IMR-90 (cell line): ENCODE data around the gene ASAH2. TPM values are rescaled to one million over a fixed set of nuclear protein-coding genes. Genes with fewer than 3 reads are reported as not detected.

Experiments used
- ATAC-seq: fragments of 200-7000 bp; cut with Tn5 transposase; 2 replicates; pipeline ENCODE4 v1.9.1; 2020; ENCODE audit warnings: low read depth, mild to moderate bottlenecking, moderate library complexity
- BruUV-seq: library from RNA; stranded (reverse); fragments of 400-500 nt; replicated peaks from 2 replicates; lab custom pipeline; 2021; lab: Mats Ljungman, UMichigan
- CTCF ChIA-PET: fragments of 300-600 bp; formaldehyde crosslinking; extraction: SDS; loops from one replicate; lab custom pipeline; 2021; ENCODE audit warnings: antibody characterized with exemption; lab: Yijun Ruan, JAX
- POLR2A ChIA-PET: fragments of 300-600 bp; sonication (Branson Sonifier 250); formaldehyde crosslinking; loops from one replicate; lab custom pipeline; 2022; ENCODE audit warnings: antibody characterized with exemption; ENCODE audit not compliant: unreplicated experiment; lab: Charles Lee
- DNase-seq: peaks from one replicate; pipeline ENCODE4 v3.0.0; 2013
- H2AFZ ChIP-seq: replicated peaks from 2 replicates; pipeline ENCODE3; 2013; ENCODE audit warnings: low read length, mild to moderate bottlenecking; ENCODE audit not compliant: poor library complexity
- H2AK5ac ChIP-seq: 2 replicates; pipeline ENCODE4 v1.6.1; 2013; ENCODE audit warnings: low read depth, low read length, inconsistent platforms
- H2AK9ac ChIP-seq: replicated peaks from 2 replicates; pipeline ENCODE3; 2013; ENCODE audit warnings: mild to moderate bottlenecking, low read depth, low read length, moderate library complexity; ENCODE audit not compliant: poor library complexity
- H2BK120ac ChIP-seq: 2 replicates; pipeline ENCODE4 v1.6.1; 2013; ENCODE audit warnings: low read depth, low read length, inconsistent platforms
- H2BK15ac ChIP-seq: 3 replicates; pipeline ENCODE4 v1.6.1; 2013; ENCODE audit warnings: low read depth, low read length, inconsistent platforms
- H2BK20ac ChIP-seq: 2 replicates; pipeline ENCODE4 v1.6.1; 2013; ENCODE audit warnings: low read depth, mild to moderate bottlenecking, inconsistent platforms, low read length, moderate library complexity
- H2BK5ac ChIP-seq: 2 replicates; pipeline ENCODE4 v1.6.1; 2013; ENCODE audit warnings: mild to moderate bottlenecking, low read depth, low read length, inconsistent platforms; ENCODE audit not compliant: poor library complexity, severe bottlenecking
- H3K14ac ChIP-seq: replicated peaks from 2 replicates; pipeline ENCODE4 v1.6.1; 2013; ENCODE audit warnings: low read depth, low read length, inconsistent platforms
- H3K18ac ChIP-seq: 2 replicates; pipeline ENCODE4 v1.6.1; 2013; ENCODE audit warnings: low read depth, low read length, control low read depth
- H3K23ac ChIP-seq: 2 replicates; pipeline ENCODE4 v1.6.1; 2013; ENCODE audit warnings: low read depth, low read length, inconsistent platforms
- H3K27ac ChIP-seq: 2 replicates; pipeline ENCODE4 v1.5.1; 2013; ENCODE audit warnings: mild to moderate bottlenecking, control low read depth, low read length; ENCODE audit not compliant: insufficient read depth
- H3K27me3 ChIP-seq: 2 replicates; pipeline ENCODE4 v1.6.1; 2013; ENCODE audit warnings: low read length; ENCODE audit not compliant: control insufficient read depth, insufficient read depth
- H3K36me3 ChIP-seq: 2 replicates; pipeline ENCODE4 v1.6.1; 2013; ENCODE audit warnings: low read length, mixed read lengths; ENCODE audit not compliant: control insufficient read depth, insufficient read depth
- H3K4ac ChIP-seq: 2 replicates; pipeline ENCODE4 v1.6.1; 2013; ENCODE audit warnings: low read depth, low read length, inconsistent platforms
- H3K4me1 ChIP-seq: 2 replicates; pipeline ENCODE4 v1.6.1; 2013; ENCODE audit warnings: low read length, mixed read lengths; ENCODE audit not compliant: control insufficient read depth, insufficient read depth
- H3K4me2 ChIP-seq: 2 replicates; pipeline ENCODE4 v1.6.1; 2013; ENCODE audit warnings: low read depth, mild to moderate bottlenecking, control low read depth, low read length, moderate library complexity
- H3K4me3 ChIP-seq: 2 replicates; pipeline ENCODE4 v1.5.1; 2013; ENCODE audit warnings: low read depth, mild to moderate bottlenecking, control low read depth, low read length, moderate library complexity; ENCODE audit not compliant: insufficient read depth
- H3K56ac ChIP-seq: 2 replicates; pipeline ENCODE4 v1.6.1; 2013; ENCODE audit warnings: low read length, inconsistent platforms; ENCODE audit not compliant: insufficient read depth; ENCODE audit errors: extremely low read depth
- H3K79me1 ChIP-seq, 2 experiments: 2 replicates each; pipeline ENCODE4 v1.6.1; 2013; ENCODE audit warnings: low read length in 2 of 2, inconsistent platforms in 1 of 2, low read depth in 1 of 2
- H3K9ac ChIP-seq: 2 replicates; pipeline ENCODE4 v1.6.1; 2013; ENCODE audit warnings: low read depth, low read length, control low read depth
- H3K9me1 ChIP-seq: 2 replicates; pipeline ENCODE4 v1.6.1; 2013; ENCODE audit warnings: low read length, inconsistent platforms; ENCODE audit not compliant: insufficient read depth
- H3K9me3 ChIP-seq: 2 replicates; pipeline ENCODE4 v1.6.1; 2013; ENCODE audit warnings: low read length; ENCODE audit not compliant: control insufficient read depth, insufficient read depth
- H4K20me1 ChIP-seq: 2 replicates; pipeline ENCODE4 v1.6.1; 2013; ENCODE audit warnings: low read length, inconsistent platforms; ENCODE audit not compliant: insufficient read depth
- H4K5ac ChIP-seq: 2 replicates; pipeline ENCODE4 v1.6.1; 2013; ENCODE audit warnings: mild to moderate bottlenecking, low read depth, low read length, control low read depth
- H4K8ac ChIP-seq, 2 experiments: 2 replicates each; pipeline ENCODE4 v1.6.1; 2013; ENCODE audit warnings: low read depth in 2 of 2, low read length in 2 of 2, control low read depth in 1 of 2, inconsistent platforms in 1 of 2
- H4K91ac ChIP-seq: 2 replicates; pipeline ENCODE4 v1.6.1; 2013; ENCODE audit warnings: low read depth, low read length, inconsistent platforms; ENCODE audit not compliant: insufficient read depth
- BHLHE40 ChIP-seq: fragments of 150-350 bp; IDR thresholded peaks from 2 replicates; pipeline ENCODE4 v1.6.1; 2016; ENCODE audit warnings: mild to moderate bottlenecking, low read depth, low read length
- CEBPB ChIP-seq: IDR thresholded peaks from 2 replicates; pipeline ENCODE4 v1.6.1; 2012; ENCODE audit warnings: low read depth, low read length, improper control_type of control experiment
- CHD1 ChIP-seq: IDR thresholded peaks from 2 replicates; pipeline ENCODE4 v1.6.1; 2012; ENCODE audit warnings: low read depth, low read length, improper control_type of control experiment
- FOS ChIP-seq: fragments of 150-350 bp; IDR thresholded peaks from 2 replicates; pipeline ENCODE4 v1.6.1; 2016; ENCODE audit warnings: low read depth, low read length
- MAFK ChIP-seq: IDR thresholded peaks from 2 replicates; pipeline ENCODE4 v1.6.1; 2012; ENCODE audit warnings: low read depth, low read length, improper control_type of control experiment
- MAZ ChIP-seq: IDR thresholded peaks from 2 replicates; pipeline ENCODE4 v1.6.1; 2012; ENCODE audit warnings: low read depth, mild to moderate bottlenecking, low read length, improper control_type of control experiment, moderate library complexity, borderline replicate concordance
- MXI1 ChIP-seq: IDR thresholded peaks from 2 replicates; pipeline ENCODE4 v1.6.1; 2012; ENCODE audit warnings: low read depth, mild to moderate bottlenecking, low read length, moderate library complexity, borderline replicate concordance
- NFE2L2 ChIP-seq: fragments of 150-350 bp; IDR thresholded peaks from 2 replicates; pipeline ENCODE4 v1.6.1; 2016; ENCODE audit warnings: low read depth, mild to moderate bottlenecking, low read length
- POLR2A ChIP-seq: IDR thresholded peaks from 2 replicates; pipeline ENCODE4 v1.6.1; 2012; ENCODE audit warnings: mild to moderate bottlenecking, low read depth, low read length
- RAD21 ChIP-seq: IDR thresholded peaks from 2 replicates; pipeline ENCODE4 v1.6.1; 2012; ENCODE audit warnings: low read length, improper control_type of control experiment
- RCOR1 ChIP-seq: IDR thresholded peaks from 2 replicates; pipeline ENCODE4 v1.6.1; 2012; ENCODE audit warnings: mild to moderate bottlenecking, low read length, improper control_type of control experiment; ENCODE audit not compliant: insufficient replicate concordance
- RFX5 ChIP-seq: IDR thresholded peaks from 2 replicates; pipeline ENCODE4 v1.8.0; 2012; ENCODE audit warnings: low read depth, mild to moderate bottlenecking, low read length, moderate library complexity
- SMC3 ChIP-seq: fragments of 150-350 bp; IDR thresholded peaks from 2 replicates; pipeline ENCODE4 v1.6.1; 2016; ENCODE audit warnings: low read depth, mild to moderate bottlenecking, antibody characterized with exemption, low read length, moderate library complexity
- WGBS, 2 experiments: methylation state at CpG; one replicate each; pipeline versions ENCODE4 v1.1.5 to v1.1.7; 2013; ENCODE audit warnings: missing lambda C conversion rate in 2 of 2; ENCODE audit not compliant: insufficient read length in 1 of 2; ENCODE audit errors: extremely low coverage in 2 of 2; 5-methylcytosine and 5-hydroxymethylcytosine counted together
- dilution Hi-C: fragments of 300-500 bp; cut with HindIII; formaldehyde crosslinking; loops from one replicate; pipeline ENCODE4 v1.14.3; 2018; ENCODE audit warnings: low sequenced_read_pairs; ENCODE audit not compliant: unreplicated experiment
- in situ Hi-C: fragments of 300-500 bp; cut with MboI; formaldehyde crosslinking; loops from 3 replicates; pipeline ENCODE4 v1.14.3; 2019; ENCODE audit warnings: low sequenced_read_pairs, inconsistent platforms, mixed read lengths
- intact Hi-C: fragments of 100-400 bp; cut with micrococcal nuclease; formaldehyde crosslinking; loops from 2 replicates; pipeline ENCODE4 v1.10.0; 2022
- polyA plus RNA-seq, 3 experiments: library from polyadenylated mRNA; depleted of rRNA; stranded (reverse); fragments of >200 nt; gene quantifications; 2 replicates each; pipeline ENCODE4 v1.2.3, GENCODE V29; 2012; ENCODE audit warnings: low replicate concordance in 1 of 3
- total RNA-seq: library from RNA; depleted of rRNA; stranded (reverse); fragments of >200 nt; gene quantifications from 2 replicates; pipeline ENCODE4 v1.2.3, GENCODE V29; 2012
- TF ChIP-seq, protein P1 (sequence below): fragments of 150-350 bp; IDR thresholded peaks from 2 replicates; pipeline ENCODE4 v1.6.1; 2017; ENCODE audit warnings: mild to moderate bottlenecking, antibody characterized with exemption, low read length, low read depth
- TF ChIP-seq, protein P2 (sequence below): fragments of 150-350 bp; IDR thresholded peaks from 2 replicates; pipeline ENCODE4 v1.6.1; 2016; ENCODE audit warnings: low read depth, mild to moderate bottlenecking, low read length, moderate library complexity, borderline replicate concordance
- TF ChIP-seq, protein P3 (sequence below): conservative IDR thresholded peaks from 2 replicates; pipeline ENCODE4 v1.5.1; 2012; ENCODE audit warnings: mild to moderate bottlenecking, low read depth, low read length, improper control_type of control experiment

Gene ASAH2
- total and polyA plus RNA-seq, 2 of the 4 experiments (the other 2 are of a cell fraction), result 0.18 to 0.31 TPM

DNA sequence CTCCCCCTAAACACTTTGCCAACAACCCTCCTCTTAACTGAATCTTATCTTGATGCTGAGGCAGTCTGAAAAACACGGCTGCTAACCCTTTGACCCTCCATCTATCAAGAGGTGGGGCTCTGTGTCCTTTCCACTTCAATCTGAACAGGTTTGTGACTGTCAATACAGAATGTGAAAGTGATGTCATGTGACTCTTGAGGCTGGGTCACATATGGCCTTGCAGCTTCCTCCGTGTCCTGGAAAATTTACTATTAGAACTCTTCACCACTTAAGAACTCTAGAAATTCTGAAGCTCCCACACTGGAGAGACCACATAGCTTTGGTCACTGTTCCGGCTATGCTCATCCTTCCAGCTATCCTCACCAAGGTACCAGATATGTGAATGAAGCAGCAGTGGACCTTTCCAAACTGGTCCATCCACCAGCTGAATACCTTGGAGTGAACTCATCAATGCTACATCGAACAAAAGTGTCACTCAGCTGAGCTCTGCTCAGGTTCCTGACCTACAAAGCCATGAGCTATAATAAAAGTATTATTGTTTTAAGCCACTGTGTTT is 30.7 kb upstream of the ASAH2 start:
- no peak overlapping the region for H3K4me2 ChIP-seq
- no peak overlapping the region for H3K56ac ChIP-seq
- H2BK20ac ChIP-seq, result no peak overlapping the region
- H2AK5ac ChIP-seq, result no peak overlapping the region
- H2BK120ac ChIP-seq, result no peak overlapping the region
- no TSS peak for BruUV-seq
- TF ChIP-seq NFE2L2 (no peak), MAFK (no peak), SMC3 (no peak), CEBPB (no peak), RCOR1 (no peak), FOS (no peak), CHD1 (no peak), BHLHE40 (no peak), RAD21 (no peak), MAZ (no peak), MXI1 (no peak), POLR2A (no peak), RFX5 (no peak)
- TF ChIP-seq, protein P1, sequence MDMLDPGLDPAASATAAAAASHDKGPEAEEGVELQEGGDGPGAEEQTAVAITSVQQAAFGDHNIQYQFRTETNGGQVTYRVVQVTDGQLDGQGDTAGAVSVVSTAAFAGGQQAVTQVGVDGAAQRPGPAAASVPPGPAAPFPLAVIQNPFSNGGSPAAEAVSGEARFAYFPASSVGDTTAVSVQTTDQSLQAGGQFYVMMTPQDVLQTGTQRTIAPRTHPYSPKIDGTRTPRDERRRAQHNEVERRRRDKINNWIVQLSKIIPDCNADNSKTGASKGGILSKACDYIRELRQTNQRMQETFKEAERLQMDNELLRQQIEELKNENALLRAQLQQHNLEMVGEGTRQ, result no peak
- TF ChIP-seq, protein P2, sequence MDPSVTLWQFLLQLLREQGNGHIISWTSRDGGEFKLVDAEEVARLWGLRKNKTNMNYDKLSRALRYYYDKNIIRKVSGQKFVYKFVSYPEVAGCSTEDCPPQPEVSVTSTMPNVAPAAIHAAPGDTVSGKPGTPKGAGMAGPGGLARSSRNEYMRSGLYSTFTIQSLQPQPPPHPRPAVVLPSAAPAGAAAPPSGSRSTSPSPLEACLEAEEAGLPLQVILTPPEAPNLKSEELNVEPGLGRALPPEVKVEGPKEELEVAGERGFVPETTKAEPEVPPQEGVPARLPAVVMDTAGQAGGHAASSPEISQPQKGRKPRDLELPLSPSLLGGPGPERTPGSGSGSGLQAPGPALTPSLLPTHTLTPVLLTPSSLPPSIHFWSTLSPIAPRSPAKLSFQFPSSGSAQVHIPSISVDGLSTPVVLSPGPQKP, result no peak
- TF ChIP-seq, protein P3, sequence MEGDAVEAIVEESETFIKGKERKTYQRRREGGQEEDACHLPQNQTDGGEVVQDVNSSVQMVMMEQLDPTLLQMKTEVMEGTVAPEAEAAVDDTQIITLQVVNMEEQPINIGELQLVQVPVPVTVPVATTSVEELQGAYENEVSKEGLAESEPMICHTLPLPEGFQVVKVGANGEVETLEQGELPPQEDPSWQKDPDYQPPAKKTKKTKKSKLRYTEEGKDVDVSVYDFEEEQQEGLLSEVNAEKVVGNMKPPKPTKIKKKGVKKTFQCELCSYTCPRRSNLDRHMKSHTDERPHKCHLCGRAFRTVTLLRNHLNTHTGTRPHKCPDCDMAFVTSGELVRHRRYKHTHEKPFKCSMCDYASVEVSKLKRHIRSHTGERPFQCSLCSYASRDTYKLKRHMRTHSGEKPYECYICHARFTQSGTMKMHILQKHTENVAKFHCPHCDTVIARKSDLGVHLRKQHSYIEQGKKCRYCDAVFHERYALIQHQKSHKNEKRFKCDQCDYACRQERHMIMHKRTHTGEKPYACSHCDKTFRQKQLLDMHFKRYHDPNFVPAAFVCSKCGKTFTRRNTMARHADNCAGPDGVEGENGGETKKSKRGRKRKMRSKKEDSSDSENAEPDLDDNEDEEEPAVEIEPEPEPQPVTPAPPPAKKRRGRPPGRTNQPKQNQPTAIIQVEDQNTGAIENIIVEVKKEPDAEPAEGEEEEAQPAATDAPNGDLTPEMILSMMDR, result no peak
- H3K14ac ChIP-seq, result no peak overlapping the region
- H3K27ac ChIP-seq, result no peak overlapping the region
- H3K9ac ChIP-seq, result no peak overlapping the region
- H3K36me3 ChIP-seq, result no peaks in the 10 kb centered on the region
- DNase-seq (no peak), ATAC-seq (no peak)
- H3K4ac ChIP-seq, result no peak overlapping the region
- no peaks in the 10 kb centered on the region for H3K4me1 ChIP-seq
- H4K5ac ChIP-seq, result no peak overlapping the region
- H3K9me1 ChIP-seq, result no peaks in the 10 kb centered on the region
- no peak overlapping the region for H3K4me3 ChIP-seq
- no peaks in the 10 kb centered on the region for H4K20me1 ChIP-seq
- POLR2A ChIA-PET, result no interaction called here
- CTCF ChIA-PET, result interaction anchor here (0.5 kb wide), 1 partner anchor 11 kb away, joined by 4 read pairs; no protein-coding TSS in a partner anchor
- H2BK15ac ChIP-seq, result no peak overlapping the region
- in situ Hi-C loops (no loop called here), intact Hi-C loops (no loop called here), dilution Hi-C loops (no loop called here)
- no peak overlapping the region for H2BK5ac ChIP-seq
- H4K91ac ChIP-seq, result no peak overlapping the region
- H3K79me1 ChIP-seq, result no peaks in the 10 kb centered on the region
- H4K8ac ChIP-seq, result no peak overlapping the region
- no peak overlapping the region for H3K18ac ChIP-seq
- H3K23ac ChIP-seq, result no peak overlapping the region
- H2AK9ac ChIP-seq, result no peak overlapping the region
- 83% methylated on average over 1 of the region's 4 CpGs; no CpG with 5 or more reads in 1 of the 2 experiments for WGBS, 2 experiments
- H3K9me3 ChIP-seq, result no peaks in the 10 kb centered on the region
- H3K27me3 ChIP-seq, result peaks cover 35% of the 10 kb centered on the region
- H2AFZ ChIP-seq, result no peak overlapping the region
